Ishikawa (cell line): ENCODE measurements around the gene DUSP10.

Experiments used
- CEBPB ChIP-seq: IDR thresholded peaks from 2 replicates; pipeline ENCODE4 v1.6.1; 2012
- EP300 ChIP-seq: IDR thresholded peaks from 2 replicates; pipeline ENCODE4 v1.6.1; 2012; ENCODE audit warnings: borderline replicate concordance
- RAD21 ChIP-seq: IDR thresholded peaks from 2 replicates; pipeline ENCODE4 v1.6.1; 2012; ENCODE audit warnings: low read depth
- TAF1 ChIP-seq: IDR thresholded peaks from 2 replicates; pipeline ENCODE4 v1.6.1; 2012; ENCODE audit warnings: low read depth, mild to moderate bottlenecking
- TCF12 ChIP-seq: IDR thresholded peaks from 2 replicates; pipeline ENCODE4 v1.6.1; 2012; ENCODE audit warnings: low read depth
- YY1 ChIP-seq: IDR thresholded peaks from 2 replicates; pipeline ENCODE4 v1.6.1; 2012; ENCODE audit warnings: low read depth
- TF ChIP-seq, protein P1 (sequence below): IDR thresholded peaks from 2 replicates; pipeline ENCODE4 v1.6.1; 2012; ENCODE audit warnings: low read depth, mild to moderate bottlenecking
- TF ChIP-seq, protein P2 (sequence below): IDR thresholded peaks from 2 replicates; pipeline ENCODE4 v1.6.1; 2012

DNA sequence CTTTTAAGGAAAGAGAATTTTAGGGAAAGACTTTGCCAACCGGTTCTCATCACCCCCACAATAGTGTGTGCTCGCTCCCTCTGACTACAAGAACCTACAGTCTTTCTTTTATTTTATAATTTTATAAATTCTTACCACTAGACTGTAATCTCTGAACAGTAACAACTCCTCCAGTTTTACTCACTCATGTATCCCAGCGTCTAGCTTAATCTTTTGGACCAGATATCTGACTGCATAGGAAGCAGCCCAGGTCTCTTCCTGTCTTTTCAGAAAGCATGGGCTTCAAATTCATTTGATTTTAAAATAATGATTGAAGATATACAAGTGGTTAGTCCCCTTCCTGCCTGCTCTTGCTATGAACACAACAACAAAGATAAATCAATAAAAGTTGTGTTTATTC is 19.0 kb upstream of the DUSP10 start:
- TF ChIP-seq, protein P1, sequence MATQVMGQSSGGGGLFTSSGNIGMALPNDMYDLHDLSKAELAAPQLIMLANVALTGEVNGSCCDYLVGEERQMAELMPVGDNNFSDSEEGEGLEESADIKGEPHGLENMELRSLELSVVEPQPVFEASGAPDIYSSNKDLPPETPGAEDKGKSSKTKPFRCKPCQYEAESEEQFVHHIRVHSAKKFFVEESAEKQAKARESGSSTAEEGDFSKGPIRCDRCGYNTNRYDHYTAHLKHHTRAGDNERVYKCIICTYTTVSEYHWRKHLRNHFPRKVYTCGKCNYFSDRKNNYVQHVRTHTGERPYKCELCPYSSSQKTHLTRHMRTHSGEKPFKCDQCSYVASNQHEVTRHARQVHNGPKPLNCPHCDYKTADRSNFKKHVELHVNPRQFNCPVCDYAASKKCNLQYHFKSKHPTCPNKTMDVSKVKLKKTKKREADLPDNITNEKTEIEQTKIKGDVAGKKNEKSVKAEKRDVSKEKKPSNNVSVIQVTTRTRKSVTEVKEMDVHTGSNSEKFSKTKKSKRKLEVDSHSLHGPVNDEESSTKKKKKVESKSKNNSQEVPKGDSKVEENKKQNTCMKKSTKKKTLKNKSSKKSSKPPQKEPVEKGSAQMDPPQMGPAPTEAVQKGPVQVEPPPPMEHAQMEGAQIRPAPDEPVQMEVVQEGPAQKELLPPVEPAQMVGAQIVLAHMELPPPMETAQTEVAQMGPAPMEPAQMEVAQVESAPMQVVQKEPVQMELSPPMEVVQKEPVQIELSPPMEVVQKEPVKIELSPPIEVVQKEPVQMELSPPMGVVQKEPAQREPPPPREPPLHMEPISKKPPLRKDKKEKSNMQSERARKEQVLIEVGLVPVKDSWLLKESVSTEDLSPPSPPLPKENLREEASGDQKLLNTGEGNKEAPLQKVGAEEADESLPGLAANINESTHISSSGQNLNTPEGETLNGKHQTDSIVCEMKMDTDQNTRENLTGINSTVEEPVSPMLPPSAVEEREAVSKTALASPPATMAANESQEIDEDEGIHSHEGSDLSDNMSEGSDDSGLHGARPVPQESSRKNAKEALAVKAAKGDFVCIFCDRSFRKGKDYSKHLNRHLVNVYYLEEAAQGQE = no peak
- no peak for TF ChIP-seq YY1
- TF ChIP-seq EP300 = no peak
- no peak for TF ChIP-seq CEBPB
- TF ChIP-seq, protein P2, sequence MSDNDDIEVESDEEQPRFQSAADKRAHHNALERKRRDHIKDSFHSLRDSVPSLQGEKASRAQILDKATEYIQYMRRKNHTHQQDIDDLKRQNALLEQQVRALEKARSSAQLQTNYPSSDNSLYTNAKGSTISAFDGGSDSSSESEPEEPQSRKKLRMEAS = no peak
- no peak for TF ChIP-seq TCF12
- no peak for TF ChIP-seq TAF1
- no peak for TF ChIP-seq RAD21
